Neural cell (in vitro differentiated cells): ENCODE measurements around the gene ATG9B.

Source experiments
- CTCF ChIP-seq: fragments of 450-650 bp; IDR thresholded peaks from 2 replicates; pipeline ENCODE4 v1.5.1; 2014; ENCODE audit warnings: antibody characterized with exemption, mild to moderate bottlenecking, moderate library complexity; ENCODE audit not compliant: poor library complexity, severe bottlenecking
- EP300 ChIP-seq: fragments of 450-650 bp; conservative IDR thresholded peaks from 2 replicates; pipeline ENCODE4 v1.6.1; 2014; ENCODE audit warnings: antibody characterized with exemption, mild to moderate bottlenecking, moderate library complexity; ENCODE audit not compliant: poor library complexity, severe bottlenecking

DNA sequence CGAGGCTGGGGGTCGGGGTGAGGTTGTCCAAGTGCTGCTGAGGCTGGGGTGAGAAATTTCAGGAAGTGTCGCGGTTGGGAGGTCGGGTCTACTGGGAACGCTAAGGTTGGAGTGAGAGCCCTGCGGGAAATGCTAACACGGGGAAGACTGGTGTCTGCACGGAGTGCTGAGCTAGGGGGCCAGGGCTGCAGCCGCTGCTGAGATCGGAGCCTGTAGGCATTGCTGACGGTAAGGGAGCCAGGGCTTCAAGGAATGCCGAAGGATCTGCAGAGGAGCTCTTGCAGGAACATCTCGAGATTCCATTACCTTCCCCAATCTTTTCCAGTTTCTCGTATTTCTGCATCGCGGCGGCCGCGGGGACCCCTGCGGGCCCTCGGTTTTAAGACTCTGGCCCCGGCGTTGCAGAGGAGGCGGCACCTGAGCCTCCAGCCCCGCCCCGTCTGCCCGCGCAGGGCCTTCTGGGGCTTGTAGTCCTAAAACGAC is 33.3 kb upstream of the ATG9B start, which contains the start of gene CDK5:
- TF ChIP-seq EP300 (no peak), CTCF (no peak)
